A673 (cell line): ENCODE data around the gene HK3.

ENCODE experiments used
- CTCF ChIP-seq: fragments of 300-800, 200-600 bp; sonication (generic); conservative IDR thresholded peaks from 2 replicates; pipeline ENCODE4 v1.5.1; 2017; ENCODE audit warnings: low read depth, mild to moderate bottlenecking, antibody characterized with exemption, low read length, moderate library complexity, mixed read lengths
- EZH2 ChIP-seq: fragments of 200-600 bp; sonication (generic); IDR thresholded peaks from 2 replicates; pipeline ENCODE4 v1.6.1; 2017; ENCODE audit warnings: borderline replicate concordance, low read depth, mild to moderate bottlenecking, mixed read lengths, antibody characterized with exemption, low read length; ENCODE audit not compliant: poor library complexity, severe bottlenecking

GRCh38 chr5:176908675-176909368, 9.7 kb upstream of the HK3 start:
- TF ChIP-seq EZH2, result no peak
- TF ChIP-seq CTCF, result no peak
